A549 (cell line): ENCODE results near the gene MAP4K2. TPM values are rescaled to one million over a fixed set of nuclear protein-coding genes. Genes with fewer than 3 reads are reported as not detected.
A peak's percentile ranks its signal among the peaks of the same experiment; 100 is the strongest.

Experiments used
- ATAC-seq, 2 experiments: fragments of 200-7000 bp in 1 of 2; fragments of >200 bp in 1 of 2; cut with Nextera tagmentation in 1 of 2; cut with Tn5 transposase in 1 of 2; 3 replicates each; pipeline versions ENCODE4 v1.8.0 to v1.9.1; 2018 to 2020; ENCODE audit warnings: mild to moderate bottlenecking in 1 of 2, moderate library complexity in 1 of 2
- CTCF ChIA-PET: fragments of 300-600 bp; sonication (Branson Sonifier 250); formaldehyde crosslinking; extraction: SDS; loops from one replicate; lab custom pipeline; 2021; ENCODE audit warnings: antibody characterized with exemption, inconsistent platforms; lab: Yijun Ruan, JAX
- POLR2A ChIA-PET: fragments of 350-600 bp; formaldehyde crosslinking; extraction: SDS; loops from one replicate; lab custom pipeline; 2021; ENCODE audit warnings: antibody characterized with exemption, inconsistent platforms; lab: Yijun Ruan, JAX
- DNase-seq, 2 experiments: peaks; one replicate each; pipeline versions ENCODE4 v3.0.0 to v3.0.0-alpha.2; 2011 to 2016; ENCODE audit warnings: low read depth in 1 of 2, low spot score in 1 of 2
- FAIRE-seq: peaks from 2 replicates; lab custom pipeline; 2011; peaks lifted over from hg19 to GRCh38; lab: Jason Lieb, UNC
- H3K27ac ChIP-seq, 2 experiments: fragments of >200 bp; sonication (Bioruptor Twin); formaldehyde crosslinking; 3 replicates each; pipeline ENCODE4 v1.5.1; 2016 to 2017
- H3K4me1 ChIP-seq: fragments of >200 bp; sonication (Bioruptor Twin); formaldehyde crosslinking; 3 replicates; pipeline ENCODE4 v1.6.1; 2016
- H3K4me2 ChIP-seq: fragments of >200 bp; sonication (Bioruptor Twin); formaldehyde crosslinking; 3 replicates; pipeline ENCODE4 v1.6.1; 2016
- H3K4me3 ChIP-seq: fragments of >200 bp; sonication (Bioruptor Twin); formaldehyde crosslinking; 3 replicates; pipeline ENCODE4 v1.5.1; 2016
- H3K9me3 ChIP-seq: fragments of >200 bp; sonication (Bioruptor Twin); formaldehyde crosslinking; 3 replicates; pipeline ENCODE4 v1.6.1; 2016
- CHD2 ChIP-seq: fragments of 150-350 bp; IDR thresholded peaks from 2 replicates; pipeline ENCODE4 v1.6.1; 2014; ENCODE audit warnings: low read length; ENCODE audit not compliant: partially characterized antibody
- ESRRA ChIP-seq: fragments of 150-350 bp; IDR thresholded peaks from 2 replicates; pipeline ENCODE4 v1.6.1; 2014; ENCODE audit warnings: mild to moderate bottlenecking, low read length, borderline replicate concordance
- KDM1A ChIP-seq: fragments of 200-600 bp; sonication (generic); IDR thresholded peaks from 2 replicates; pipeline ENCODE4 v1.6.1; 2016; ENCODE audit warnings: low read depth, mild to moderate bottlenecking
- RAD21 ChIP-seq, 2 experiments: fragments of >200 bp in 1 of 2; sonication (Bioruptor Twin) in 1 of 2; formaldehyde crosslinking in 1 of 2; IDR thresholded peaks in 1 of 2; conservative IDR thresholded peaks in 1 of 2; 2 replicates in 1 of 2; 3 replicates in 1 of 2; pipeline ENCODE4 v1.6.1; 2012 to 2018; ENCODE audit warnings: inconsistent platforms in 1 of 2
- RARB ChIP-seq: fragments of 250-450 bp; sonication (Bioruptor Pico); IDR thresholded peaks from 2 replicates; pipeline ENCODE4 v1.8.0; 2021; ENCODE audit warnings: mild to moderate bottlenecking, moderate library complexity
- RFX5 ChIP-seq: fragments of 450-650 bp; IDR thresholded peaks from 2 replicates; pipeline ENCODE4 v1.7.1; 2014; ENCODE audit warnings: antibody characterized with exemption, mild to moderate bottlenecking, moderate library complexity
- TFCP2L1 ChIP-seq: fragments of 250-450 bp; sonication (Bioruptor Pico); IDR thresholded peaks from 2 replicates; pipeline ENCODE4 v1.5.0; 2021; ENCODE audit warnings: mild to moderate bottlenecking
- TP53 ChIP-seq: fragments of 250-450 bp; sonication (Bioruptor Pico); IDR thresholded peaks from 2 replicates; pipeline ENCODE4 v1.5.0; 2021; ENCODE audit warnings: mild to moderate bottlenecking, moderate library complexity
- ZFP36 ChIP-seq: fragments of 450-650 bp; IDR thresholded peaks from 2 replicates; pipeline ENCODE4 v1.6.1; 2014; ENCODE audit warnings: borderline replicate concordance; ENCODE audit not compliant: partially characterized antibody
- ZNF302 ChIP-seq: fragments of 250-450 bp; sonication (Bioruptor Pico); IDR thresholded peaks from 2 replicates; pipeline ENCODE4 v1.9.0; 2021; ENCODE audit warnings: inconsistent platforms, mild to moderate bottlenecking, moderate library complexity
- WGBS: methylation state at CpG from one replicate; pipeline ENCODE4 v1.1.6; 2017; ENCODE audit errors: missing lambda C conversion rate; 5-methylcytosine and 5-hydroxymethylcytosine counted together
- polyA plus RNA-seq, 4 experiments: library from polyadenylated mRNA; depleted of rRNA in 3 of 4; stranded (reverse); fragments of >200 nt; fragmentation: RNase III in 1 of 4; extraction: RNeasy Plus Mini Kit Qiagen cat#74134 plus additional on column Dnase treatment in 1 of 4; gene quantifications; 2 replicates in 3 of 4; 3 replicates in 1 of 4; pipeline ENCODE4 v1.2.3, GENCODE V29; 2011 to 2017
- TF ChIP-seq, protein P1 (sequence below): fragments of 150-350 bp; IDR thresholded peaks from 2 replicates; pipeline ENCODE4 v1.6.1; 2014; ENCODE audit warnings: low read depth, mild to moderate bottlenecking, low read length

The MAP4K2 gene
- polyA plus RNA-seq, 2 of the 4 experiments (the other 2 are of a cell fraction) = 9.4 to 9.9 TPM

DNA sequence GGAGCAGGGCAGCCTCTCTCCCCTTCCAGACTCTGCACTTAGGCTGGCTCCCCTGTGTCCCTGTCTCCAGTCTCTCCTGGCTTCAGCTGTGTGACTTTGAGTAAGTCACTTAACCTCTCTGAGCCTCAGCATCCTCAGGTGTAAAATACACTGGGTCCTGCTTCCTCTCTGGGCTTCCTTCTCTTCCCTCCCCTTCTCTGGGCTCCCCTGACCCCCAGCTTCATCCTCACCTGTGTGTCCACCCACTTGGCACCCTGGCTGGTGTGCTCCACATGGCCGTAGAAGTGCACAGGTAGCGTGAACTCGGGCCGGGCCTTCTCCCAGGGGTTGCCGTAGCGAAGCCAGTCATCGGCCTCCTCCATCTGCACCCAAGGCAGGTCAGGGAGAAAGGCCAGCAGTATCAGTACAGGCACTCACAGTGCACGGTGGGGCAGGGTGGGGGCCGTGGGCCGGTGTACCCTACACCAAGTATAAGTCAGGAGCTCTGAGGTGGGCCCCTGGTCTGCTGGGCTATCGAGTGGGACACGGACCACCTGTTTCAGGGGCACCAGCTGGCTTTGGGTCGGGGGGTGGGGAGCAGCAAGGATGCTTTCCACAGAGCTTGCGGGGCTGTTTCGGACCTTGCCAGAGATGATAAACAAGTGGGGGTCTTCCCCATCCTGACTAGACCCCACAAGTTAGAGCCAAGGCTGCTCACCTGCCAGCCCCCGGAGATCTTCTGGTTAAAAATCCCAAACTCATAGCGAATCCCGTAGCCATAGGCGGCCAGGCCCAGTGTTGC, 45.3 kb downstream of the MAP4K2 start:
- CTCF ChIA-PET = interaction anchor here (1.1 to 13.0 kb wide), 3 partner anchors 9 to 53 kb away, joined by 3 to 104 read pairs (median 29); partner anchors contain the start of gene RASGRP2
- Histone ChIP-seq H3K9me3 (no peaks in the 10 kb centered on the region), H3K4me3 (no peak overlapping the region)
- TF ChIP-seq ZFP36 (peak; percentile 72), TFCP2L1 (CRISPR knock-in tag) (no peak)
- TF ChIP-seq, all 56 proteins: peak for 1
- POLR2A ChIA-PET = no interaction called here
- ATAC-seq (no peak), DNase-seq (no peak), FAIRE-seq (no peak)
- 87% methylated on average over 15 of the region's 19 CpGs for WGBS
- no peaks in the 10 kb centered on the region for H3K4me1 ChIP-seq
- no peak overlapping the region for H3K27ac ChIP-seq
- H3K4me2 ChIP-seq = no peak overlapping the region

DNA sequence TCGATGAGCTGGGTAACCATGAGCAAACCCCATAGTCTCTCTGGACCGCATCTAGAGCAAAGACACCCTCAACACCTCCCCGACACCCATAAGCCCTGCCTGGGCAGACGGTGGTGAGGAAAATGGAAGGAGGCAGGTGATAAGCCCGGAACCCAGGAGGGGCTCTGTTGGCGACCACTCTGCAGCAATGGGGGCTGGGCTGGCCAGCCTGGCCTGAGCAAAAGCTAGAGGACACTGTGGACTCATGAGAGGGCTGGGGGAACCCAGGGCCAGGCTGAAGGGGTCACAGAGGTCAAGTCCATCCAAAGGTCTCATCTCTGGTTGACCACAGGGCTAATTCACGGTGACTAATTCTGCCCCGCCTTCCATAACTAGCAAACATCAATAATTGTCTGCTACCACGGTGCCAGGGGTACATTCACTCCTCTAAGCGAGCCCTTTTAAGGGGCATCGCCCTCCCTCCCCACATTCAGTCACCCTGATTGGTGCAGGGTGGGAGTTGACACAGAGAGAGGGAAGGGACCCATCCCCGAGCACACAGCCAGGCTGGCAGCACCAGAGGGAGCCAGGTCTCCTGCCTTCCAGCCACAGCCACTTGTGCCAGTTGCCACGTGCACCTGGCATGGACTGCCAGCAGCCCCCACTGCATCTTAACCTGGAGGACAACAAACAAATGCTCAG, 47.2 kb downstream of the MAP4K2 start:
- WGBS = 77% methylated on average over 13 of the region's 13 CpGs

DNA sequence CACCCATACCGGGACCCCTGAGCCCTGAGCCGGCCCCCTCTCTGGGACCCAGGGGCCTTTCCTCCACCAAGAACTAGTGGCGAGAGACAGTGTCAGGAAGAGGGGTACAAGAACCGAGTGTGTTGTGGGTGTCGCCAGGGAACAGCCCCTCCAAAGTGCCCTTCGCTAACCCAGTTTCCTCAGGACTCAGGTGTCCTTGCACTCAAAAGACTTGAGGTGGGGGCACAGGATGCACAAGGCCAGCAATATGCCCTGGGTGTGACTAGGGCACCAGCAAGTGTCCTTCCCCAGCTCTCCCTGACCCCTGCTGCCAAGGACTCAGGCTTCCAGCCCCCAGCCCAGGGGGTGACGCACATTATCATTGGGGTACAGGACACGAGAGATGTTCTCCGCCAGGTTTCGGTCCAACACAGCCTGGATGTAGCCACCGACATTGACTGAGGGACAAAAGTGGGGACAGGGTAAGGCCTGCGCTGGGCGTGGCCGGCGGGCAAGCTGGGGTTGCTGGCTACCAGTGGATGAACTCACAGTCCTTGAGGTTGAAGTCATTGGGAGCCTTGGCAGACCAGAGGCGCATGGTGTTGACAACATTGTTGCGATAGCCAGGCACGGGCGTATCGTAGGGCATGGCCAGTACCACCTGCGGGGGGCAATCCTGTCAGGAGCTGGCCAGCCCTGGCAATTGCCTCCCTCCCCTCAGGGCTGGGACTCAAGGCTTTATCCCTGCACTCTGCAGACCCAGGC, 47.9 kb downstream of the MAP4K2 start:
- H3K4me2 ChIP-seq = no peak overlapping the region
- 94% methylated on average over 14 of the region's 21 CpGs for WGBS
- CTCF ChIA-PET = interaction anchor here (0.6 to 13.0 kb wide), 4 partner anchors 13 to 445 kb away, joined by 3 to 104 read pairs (median 4); partner anchors contain the start of gene RASGRP2
- H3K4me1 ChIP-seq = no peaks in the 10 kb centered on the region
- no peak for FAIRE-seq
- TF ChIP-seq RAD21 (conservative IDR thresholded peaks at IDR 0.05 in 1 of 2, IDR thresholded peaks at IDR 0.05 in 1 of 2) = no peak
- no peak for TF ChIP-seq TP53 (CRISPR knock-in tag)
- TF ChIP-seq CHD2 = no peak
- TF ChIP-seq, all 56 proteins: peak for 0
- POLR2A ChIA-PET = interaction anchor here (0.6 kb wide), 1 partner anchor 23 kb away, joined by 3 read pairs; the partner anchor contains the start of gene SF1
- H3K27ac ChIP-seq = no peak overlapping the region
- DNase-seq = no peak
- no peak for ATAC-seq
- no peaks in the 10 kb centered on the region for H3K9me3 ChIP-seq
- H3K4me3 ChIP-seq = no peak overlapping the region

More for the DNA sequence above, 47.2 kb downstream of the MAP4K2 start:
- ATAC-seq (no peak), DNase-seq (no peak)
- TF ChIP-seq TP53 (CRISPR knock-in tag) (no peak), ZNF302 (CRISPR knock-in tag) (no peak), ESRRA (no peak), CHD2 (no peak), RFX5 (no peak), KDM1A (no peak), RARB (CRISPR knock-in tag) (no peak)
- TF ChIP-seq, protein P1, sequence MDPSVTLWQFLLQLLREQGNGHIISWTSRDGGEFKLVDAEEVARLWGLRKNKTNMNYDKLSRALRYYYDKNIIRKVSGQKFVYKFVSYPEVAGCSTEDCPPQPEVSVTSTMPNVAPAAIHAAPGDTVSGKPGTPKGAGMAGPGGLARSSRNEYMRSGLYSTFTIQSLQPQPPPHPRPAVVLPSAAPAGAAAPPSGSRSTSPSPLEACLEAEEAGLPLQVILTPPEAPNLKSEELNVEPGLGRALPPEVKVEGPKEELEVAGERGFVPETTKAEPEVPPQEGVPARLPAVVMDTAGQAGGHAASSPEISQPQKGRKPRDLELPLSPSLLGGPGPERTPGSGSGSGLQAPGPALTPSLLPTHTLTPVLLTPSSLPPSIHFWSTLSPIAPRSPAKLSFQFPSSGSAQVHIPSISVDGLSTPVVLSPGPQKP = no peak
- TF ChIP-seq, all 56 proteins: peak for 0
- H3K4me2 ChIP-seq = no peak overlapping the region
- no peak overlapping the region for H3K4me3 ChIP-seq
- H3K4me1 ChIP-seq = no peaks in the 10 kb centered on the region
- POLR2A ChIA-PET = interaction anchor here (0.7 kb wide), 1 partner anchor 23 kb away, joined by 3 read pairs; the partner anchor contains the start of gene SF1
- H3K9me3 ChIP-seq = no peaks in the 10 kb centered on the region
- CTCF ChIA-PET = interaction anchor here (0.8 to 13.0 kb wide), 3 partner anchors 12 to 18 kb away, joined by 3 to 104 read pairs (median 4); partner anchors contain the start of gene RASGRP2
- no peak for FAIRE-seq
- no peak overlapping the region for H3K27ac ChIP-seq
